Measurements from ENCODE around the gene KLHL22.

GRCh38 chr22:20524004-20524481 is 28.4 kb upstream of the KLHL22 start:
- TF ChIP-seq EZH2 (IDR thresholded peaks at IDR 0.05; ENCODE audit: borderline replicate concordance, low read depth, low read length, poor library complexity, severe bottlenecking) (no peak), CTCF (conservative IDR thresholded peaks at IDR 0.05; ENCODE audit: low read depth, low read length) (no peak)
